Trophoblast cell (in vitro differentiated cells and primary cell): ENCODE data around the gene PANK1.
A peak's percentile ranks its signal among the peaks of the same experiment; 100 is the strongest.

Experiments
- DNase-seq, 2 donors: peaks; one replicate each; pipeline ENCODE4 v3.0.0-alpha.2; 2016
- H2AFZ ChIP-seq: 2 replicates; pipeline ENCODE4 v1.6.1; 2013; ENCODE audit warnings: low read length, moderate library complexity, mild to moderate bottlenecking; ENCODE audit not compliant: insufficient read depth, poor library complexity
- H2AK5ac ChIP-seq: 2 replicates; pipeline ENCODE4 v1.6.1; 2013; ENCODE audit warnings: mild to moderate bottlenecking, low read length
- H2BK120ac ChIP-seq: 2 replicates; pipeline ENCODE4 v1.6.1; 2013; ENCODE audit warnings: low read length, mild to moderate bottlenecking, moderate library complexity; ENCODE audit not compliant: insufficient read depth, poor library complexity
- H2BK12ac ChIP-seq: 2 replicates; pipeline ENCODE4 v1.6.1; 2013; ENCODE audit warnings: mild to moderate bottlenecking, low read length, moderate library complexity
- H2BK5ac ChIP-seq: 2 replicates; pipeline ENCODE4 v1.6.1; 2013; ENCODE audit warnings: low read length, low read depth, moderate library complexity, mild to moderate bottlenecking; ENCODE audit not compliant: poor library complexity
- H3K14ac ChIP-seq: 2 replicates; pipeline ENCODE4 v1.6.1; 2013; ENCODE audit warnings: mild to moderate bottlenecking, low read length
- H3K18ac ChIP-seq: 2 replicates; pipeline ENCODE4 v1.6.1; 2013; ENCODE audit warnings: mild to moderate bottlenecking, low read length
- H3K23ac ChIP-seq: 2 replicates; pipeline ENCODE4 v1.6.1; 2013; ENCODE audit warnings: low read length
- H3K27ac ChIP-seq: 2 replicates; pipeline ENCODE4 v1.5.1; 2013; ENCODE audit warnings: low read depth, mild to moderate bottlenecking, inconsistent platforms, low read length, moderate library complexity
- H3K27me3 ChIP-seq: 2 replicates; pipeline ENCODE4 v1.6.1; 2013; ENCODE audit warnings: inconsistent platforms, mild to moderate bottlenecking, low read length, moderate library complexity; ENCODE audit not compliant: insufficient read depth
- H3K36me3 ChIP-seq, 2 experiments: 1 replicate in 1 of 2; 2 replicates in 1 of 2; pipeline ENCODE4 v1.6.1; 2013; ENCODE audit warnings: low read length in 2 of 2, mild to moderate bottlenecking in 2 of 2, moderate library complexity in 1 of 2; ENCODE audit not compliant: insufficient read depth in 2 of 2, control insufficient read depth in 1 of 2
- H3K4ac ChIP-seq: 2 replicates; pipeline ENCODE4 v1.6.1; 2013; ENCODE audit warnings: low read depth, mild to moderate bottlenecking, low read length, moderate library complexity
- H3K4me1 ChIP-seq, 2 experiments: 1 replicate in 1 of 2; 2 replicates in 1 of 2; pipeline ENCODE4 v1.6.1; 2013; ENCODE audit warnings: low read length in 2 of 2, mild to moderate bottlenecking in 2 of 2, moderate library complexity in 1 of 2; ENCODE audit not compliant: insufficient read depth in 2 of 2, control insufficient read depth in 1 of 2
- H3K4me2 ChIP-seq: 2 replicates; pipeline ENCODE4 v1.6.1; 2013; ENCODE audit warnings: inconsistent platforms, mild to moderate bottlenecking, low read length, moderate library complexity
- H3K4me3 ChIP-seq: 2 replicates; pipeline ENCODE4 v1.5.1; 2013; ENCODE audit warnings: mild to moderate bottlenecking, low read depth, low read length, inconsistent platforms
- H3K79me1 ChIP-seq: one replicate; pipeline ENCODE4 v1.6.1; 2013; ENCODE audit warnings: low read length
- H3K79me2 ChIP-seq: 2 replicates; pipeline ENCODE4 v1.6.1; 2013; ENCODE audit warnings: low read length, mild to moderate bottlenecking; ENCODE audit not compliant: control insufficient read depth, insufficient read depth, poor library complexity
- H3K9ac ChIP-seq: 2 replicates; pipeline ENCODE4 v1.6.1; 2013; ENCODE audit warnings: mild to moderate bottlenecking, low read length
- H3K9me3 ChIP-seq: 2 replicates; pipeline ENCODE4 v1.6.1; 2013; ENCODE audit warnings: low read depth, mild to moderate bottlenecking, control low read depth, inconsistent platforms, low read length; ENCODE audit not compliant: insufficient read depth
- H4K12ac ChIP-seq: 2 replicates; pipeline ENCODE4 v1.6.1; 2013; ENCODE audit warnings: low read depth, mild to moderate bottlenecking, low read length, moderate library complexity
- H4K8ac ChIP-seq: 2 replicates; pipeline ENCODE4 v1.6.1; 2013; ENCODE audit warnings: low read depth, mild to moderate bottlenecking, low read length, moderate library complexity
- H4K91ac ChIP-seq: one replicate; pipeline ENCODE4 v1.6.1; 2013; ENCODE audit warnings: low read depth, mild to moderate bottlenecking, low read length, moderate library complexity
- WGBS: extraction: QIAGEN DNeasy Blood & Tissue Kit; methylation state at CpG from one replicate; pipeline ENCODE4 v1.1.7; 2013; ENCODE audit warnings: missing lambda C conversion rate; ENCODE audit not compliant: insufficient read length, insufficient coverage; ENCODE audit errors: extremely low coverage; 5-methylcytosine and 5-hydroxymethylcytosine counted together

PANK1 gene

DNA sequence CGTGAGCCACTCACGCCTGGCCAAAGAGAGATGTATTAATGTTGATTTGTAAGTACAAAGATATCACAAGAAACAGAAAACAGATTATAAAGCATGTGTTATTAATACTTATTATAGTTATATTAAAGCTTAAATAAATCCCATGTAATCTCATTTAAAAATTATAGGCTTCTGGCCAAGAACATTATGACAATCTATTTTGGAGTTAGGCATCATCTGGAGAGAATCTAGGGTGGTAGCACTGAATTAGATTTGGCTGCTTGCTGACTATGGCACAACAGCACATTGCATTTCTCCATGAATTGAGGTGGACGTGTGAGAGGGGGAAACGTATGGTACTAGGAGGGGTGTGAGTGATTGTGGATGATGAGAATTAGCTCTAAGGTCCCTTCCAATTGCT is 92.8 kb downstream of the PANK1 start:
- Histone ChIP-seq H3K9me3 (no peaks in the 10 kb centered on the region), H2BK120ac (no peak overlapping the region), H3K27ac (no peak overlapping the region), H3K79me1 (no peaks in the 10 kb centered on the region), H3K4me1 (no peaks in the 10 kb centered on the region), H3K9ac (no peak overlapping the region), H3K14ac (no peak overlapping the region), H3K79me2 (no peaks in the 10 kb centered on the region), H3K36me3 (no peaks in the 10 kb centered on the region), H3K27me3 (no peaks in the 10 kb centered on the region), H4K91ac (no peak overlapping the region), H4K12ac (no peak overlapping the region), H3K4me3 (no peak overlapping the region), H2AFZ (no peak overlapping the region), H2BK5ac (no peak overlapping the region), H4K8ac (no peak overlapping the region), H3K4me2 (no peak overlapping the region), H3K18ac (no peak overlapping the region), H2BK12ac (no peak overlapping the region), H2AK5ac (no peak overlapping the region), H3K23ac (peak overlapping the region; percentile 53), H3K4ac (no peak overlapping the region)
- no peak for DNase-seq
- no CpG with 5 or more reads among the region's 4 CpGs for WGBS

DNA sequence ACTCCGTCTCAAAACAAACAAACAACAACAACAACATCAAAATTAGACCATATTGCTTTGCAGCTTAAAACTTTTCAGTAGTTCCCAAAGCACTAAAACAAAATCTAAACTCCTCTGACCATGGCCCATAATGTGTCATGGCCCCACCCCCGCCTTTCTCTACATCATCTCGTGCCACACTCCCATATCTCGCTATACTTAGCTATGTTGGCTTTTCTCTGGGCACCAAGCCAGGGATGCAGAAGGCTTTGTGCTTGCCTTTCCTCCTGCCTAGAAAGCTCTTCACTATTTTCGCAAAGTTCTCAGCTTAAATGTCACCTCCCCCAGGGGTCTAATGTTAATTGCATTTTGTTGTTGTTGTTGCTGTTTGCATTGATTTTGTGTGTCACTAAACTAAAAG is 94.5 kb downstream of the PANK1 start:
- Histone ChIP-seq H3K79me2 (no peaks in the 10 kb centered on the region), H3K4me1 (no peaks in the 10 kb centered on the region), H3K79me1 (no peaks in the 10 kb centered on the region), H3K27ac (no peak overlapping the region), H3K9me3 (no peaks in the 10 kb centered on the region), H2BK12ac (no peak overlapping the region), H2BK120ac (no peak overlapping the region), H4K8ac (no peak overlapping the region), H4K12ac (no peak overlapping the region), H2AK5ac (no peak overlapping the region), H2BK5ac (no peak overlapping the region), H3K4ac (no peak overlapping the region), H3K36me3 (no peaks in the 10 kb centered on the region), H3K18ac (no peak overlapping the region), H3K4me3 (no peak overlapping the region), H3K9ac (no peak overlapping the region), H3K14ac (no peak overlapping the region), H2AFZ (no peak overlapping the region), H3K27me3 (no peaks in the 10 kb centered on the region), H4K91ac (no peak overlapping the region), H3K4me2 (no peak overlapping the region), H3K23ac (no peak overlapping the region)
- no peak for DNase-seq
- WGBS = no CpG with 5 or more reads among the region's 5 CpGs

DNA sequence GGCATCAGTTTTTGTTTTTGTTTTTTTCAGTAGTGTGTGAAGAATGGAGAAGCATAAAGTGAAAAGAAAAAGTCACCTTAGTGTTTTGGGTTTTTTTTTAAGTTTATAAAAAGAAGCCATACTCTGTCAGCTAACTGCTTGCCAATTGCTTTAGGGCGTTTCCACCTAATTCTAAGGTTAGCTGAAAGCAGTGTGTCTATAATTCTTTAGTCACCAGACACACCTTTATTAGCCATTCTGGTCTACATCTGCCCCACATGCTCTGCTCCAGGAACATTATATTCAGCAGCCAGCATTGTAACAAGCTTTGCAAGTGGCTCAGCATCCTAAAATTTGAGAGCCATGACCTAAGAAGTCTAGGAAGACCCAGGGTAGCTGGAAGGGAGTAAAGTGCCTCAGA is 95.5 kb downstream of the PANK1 start:
- no peaks in the 10 kb centered on the region for H3K79me2 ChIP-seq
- no peak overlapping the region for H3K4me3 ChIP-seq
- no peaks in the 10 kb centered on the region for H3K36me3 ChIP-seq
- no peak overlapping the region for H4K91ac ChIP-seq
- no peak overlapping the region for H2BK120ac ChIP-seq
- no peak overlapping the region for H2BK12ac ChIP-seq
- H3K14ac ChIP-seq = no peak overlapping the region
- WGBS = no CpG with 5 or more reads among the region's 1 CpG
- no peaks in the 10 kb centered on the region for H3K4me1 ChIP-seq
- H4K12ac ChIP-seq = no peak overlapping the region
- H3K9ac ChIP-seq = no peak overlapping the region
- H3K27me3 ChIP-seq = no peaks in the 10 kb centered on the region
- no peak overlapping the region for H2AFZ ChIP-seq
- no peak for DNase-seq
- H3K18ac ChIP-seq = no peak overlapping the region
- H2AK5ac ChIP-seq = no peak overlapping the region
- H3K4me2 ChIP-seq = no peak overlapping the region
- no peak overlapping the region for H2BK5ac ChIP-seq
- no peak overlapping the region for H3K27ac ChIP-seq
- H3K4ac ChIP-seq = no peak overlapping the region
- no peak overlapping the region for H4K8ac ChIP-seq
- H3K79me1 ChIP-seq = no peaks in the 10 kb centered on the region
- no peaks in the 10 kb centered on the region for H3K9me3 ChIP-seq
- H3K23ac ChIP-seq = no peak overlapping the region

DNA sequence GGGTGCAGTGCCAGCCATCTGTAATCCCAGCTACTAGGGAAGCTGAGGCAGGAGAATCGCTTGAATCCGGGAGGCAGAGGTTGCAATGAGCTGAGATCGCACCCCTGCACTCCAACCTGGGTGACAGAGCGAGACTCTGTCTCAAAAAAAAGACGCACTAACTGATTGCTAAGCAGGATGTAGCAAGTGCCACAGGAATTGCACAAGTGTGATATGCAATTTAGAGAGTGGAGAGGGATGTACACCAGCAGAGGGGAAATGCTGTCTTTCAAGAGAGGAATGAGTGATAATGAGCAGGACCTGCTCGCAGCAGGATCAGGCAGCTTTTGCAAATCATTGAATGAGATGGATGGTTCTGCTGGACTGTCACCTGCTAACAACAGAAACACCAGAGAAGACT is 96.4 kb downstream of the PANK1 start:
- no peak overlapping the region for H3K18ac ChIP-seq
- no peaks in the 10 kb centered on the region for H3K27me3 ChIP-seq
- H2BK120ac ChIP-seq = no peak overlapping the region
- no peak overlapping the region for H3K27ac ChIP-seq
- H2BK12ac ChIP-seq = no peak overlapping the region
- no peak overlapping the region for H3K4me3 ChIP-seq
- H3K9me3 ChIP-seq = no peaks in the 10 kb centered on the region
- H3K36me3 ChIP-seq = no peaks in the 10 kb centered on the region
- no peak overlapping the region for H3K23ac ChIP-seq
- H3K4ac ChIP-seq = no peak overlapping the region
- no peak overlapping the region for H3K4me2 ChIP-seq
- H4K91ac ChIP-seq = no peak overlapping the region
- WGBS = no CpG with 5 or more reads among the region's 6 CpGs
- H3K79me1 ChIP-seq = no peaks in the 10 kb centered on the region
- no peak overlapping the region for H4K12ac ChIP-seq
- no peak overlapping the region for H3K14ac ChIP-seq
- DNase-seq = no peak
- no peaks in the 10 kb centered on the region for H3K4me1 ChIP-seq
- no peak overlapping the region for H3K9ac ChIP-seq
- no peak overlapping the region for H2AFZ ChIP-seq
- H2BK5ac ChIP-seq = no peak overlapping the region
- H3K79me2 ChIP-seq = no peaks in the 10 kb centered on the region
- no peak overlapping the region for H2AK5ac ChIP-seq
- no peak overlapping the region for H4K8ac ChIP-seq
